GM21423 (cell line): ENCODE measurements around the gene TEX2.

ENCODE experiments used
- ATAC-seq: cut with Tn5 transposase; IDR thresholded peaks from one replicate; pipeline ENCODE4 v1.9.1; 2021; ENCODE audit warnings: mild to moderate bottlenecking, moderate library complexity; ENCODE audit not compliant: unreplicated experiment

The TEX2 gene, protein sequence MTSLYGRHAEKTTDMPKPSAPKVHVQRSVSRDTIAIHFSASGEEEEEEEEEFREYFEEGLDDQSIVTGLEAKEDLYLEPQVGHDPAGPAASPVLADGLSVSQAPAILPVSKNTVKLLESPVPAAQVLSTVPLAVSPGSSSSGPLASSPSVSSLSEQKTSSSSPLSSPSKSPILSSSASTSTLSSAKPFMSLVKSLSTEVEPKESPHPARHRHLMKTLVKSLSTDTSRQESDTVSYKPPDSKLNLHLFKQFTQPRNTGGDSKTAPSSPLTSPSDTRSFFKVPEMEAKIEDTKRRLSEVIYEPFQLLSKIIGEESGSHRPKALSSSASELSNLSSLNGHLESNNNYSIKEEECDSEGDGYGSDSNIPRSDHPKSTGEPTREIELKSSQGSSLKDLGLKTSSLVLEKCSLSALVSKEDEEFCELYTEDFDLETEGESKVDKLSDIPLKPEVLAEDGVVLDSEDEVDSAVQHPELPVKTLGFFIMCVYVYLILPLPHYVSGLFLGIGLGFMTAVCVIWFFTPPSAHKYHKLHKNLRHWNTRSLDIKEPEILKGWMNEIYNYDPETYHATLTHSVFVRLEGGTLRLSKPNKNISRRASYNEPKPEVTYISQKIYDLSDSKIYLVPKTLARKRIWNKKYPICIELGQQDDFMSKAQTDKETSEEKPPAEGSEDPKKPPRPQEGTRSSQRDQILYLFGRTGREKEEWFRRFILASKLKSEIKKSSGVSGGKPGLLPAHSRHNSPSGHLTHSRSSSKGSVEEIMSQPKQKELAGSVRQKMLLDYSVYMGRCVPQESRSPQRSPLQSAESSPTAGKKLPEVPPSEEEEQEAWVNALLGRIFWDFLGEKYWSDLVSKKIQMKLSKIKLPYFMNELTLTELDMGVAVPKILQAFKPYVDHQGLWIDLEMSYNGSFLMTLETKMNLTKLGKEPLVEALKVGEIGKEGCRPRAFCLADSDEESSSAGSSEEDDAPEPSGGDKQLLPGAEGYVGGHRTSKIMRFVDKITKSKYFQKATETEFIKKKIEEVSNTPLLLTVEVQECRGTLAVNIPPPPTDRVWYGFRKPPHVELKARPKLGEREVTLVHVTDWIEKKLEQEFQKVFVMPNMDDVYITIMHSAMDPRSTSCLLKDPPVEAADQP

DNA sequence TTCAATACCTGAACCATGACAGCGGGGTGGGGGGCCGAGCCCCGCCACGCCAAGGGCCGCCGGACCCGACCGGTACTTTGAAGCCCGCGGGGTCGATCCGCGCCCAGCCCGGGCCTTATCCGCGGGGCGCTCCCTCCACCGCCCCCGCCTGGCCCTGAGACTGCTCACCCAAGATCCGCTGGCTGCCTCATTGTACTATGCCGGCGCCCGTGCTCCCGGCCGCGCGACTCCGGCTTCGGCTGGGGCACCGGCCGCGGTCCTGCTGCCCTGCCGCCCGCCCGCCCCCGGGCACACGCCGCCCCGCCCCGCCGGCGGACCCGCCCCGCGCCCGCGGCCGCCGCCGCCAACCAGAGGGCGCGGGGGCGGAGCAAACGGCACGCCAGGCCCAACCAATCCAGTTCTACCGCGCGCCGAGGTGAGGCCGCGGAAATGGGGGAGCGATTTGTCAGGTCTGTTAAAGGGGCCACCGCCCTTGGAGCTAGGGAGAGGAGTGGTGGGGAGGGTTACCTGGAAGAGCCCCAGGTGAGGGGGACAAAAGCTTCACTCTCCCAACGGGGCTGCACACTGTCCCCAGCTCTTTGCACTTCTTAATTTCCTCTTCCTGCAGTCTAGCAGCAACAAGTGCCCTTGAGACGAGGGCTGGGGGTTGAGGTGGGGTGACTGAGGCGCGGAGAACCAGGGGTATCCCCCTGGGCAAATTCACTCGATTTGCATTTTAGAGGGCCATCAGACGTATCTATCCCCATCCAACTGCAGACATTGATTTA lies at the start of gene TEX2:
Gene TEX2, minus strand, starts transcription at position 261 of the 767 bp plus-strand sequence. CDS start 49,043 bp downstream, outside the sequence.
- peak; percentile 83 for ATAC-seq

DNA sequence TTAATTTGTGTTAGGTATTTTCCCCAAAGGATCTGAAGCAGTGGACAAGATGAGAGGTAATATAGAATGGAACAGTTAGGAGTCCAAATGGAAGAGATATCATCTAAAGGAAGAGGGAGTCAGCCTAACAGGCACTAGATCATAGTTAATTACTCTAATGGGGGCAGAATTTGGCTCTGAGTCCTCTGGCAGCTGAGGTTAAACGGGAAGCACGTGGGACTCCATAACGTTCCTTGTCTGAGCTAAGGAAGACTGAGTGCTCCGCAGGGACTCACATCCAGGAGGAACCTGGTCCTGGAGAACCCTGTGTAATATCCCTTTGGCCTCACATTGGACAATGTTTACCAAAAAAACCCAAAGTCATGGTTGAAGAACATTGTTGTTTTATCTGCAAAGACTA lies 46.6 kb upstream of the TEX2 start:
- no peak for ATAC-seq

DNA sequence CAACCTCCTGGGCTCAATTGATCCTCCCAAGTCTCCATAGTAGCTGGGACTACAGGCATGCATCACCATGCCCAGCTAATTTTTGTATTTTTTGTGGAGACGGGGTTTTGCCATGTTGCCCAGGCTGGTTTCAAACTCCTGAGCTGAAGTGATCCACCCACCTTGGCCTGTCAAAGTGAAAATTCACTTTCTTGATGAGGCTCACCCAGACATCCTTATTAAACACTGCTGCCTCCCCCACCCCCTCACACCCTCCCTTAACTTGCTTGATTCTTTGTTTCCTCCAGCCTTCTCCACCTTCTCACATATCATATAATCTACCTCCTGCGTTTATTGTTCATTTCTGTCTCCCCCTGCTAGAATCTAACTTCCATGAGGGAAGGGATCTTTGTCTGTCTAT lies 46.0 kb upstream of the TEX2 start:
- no peak for ATAC-seq

DNA sequence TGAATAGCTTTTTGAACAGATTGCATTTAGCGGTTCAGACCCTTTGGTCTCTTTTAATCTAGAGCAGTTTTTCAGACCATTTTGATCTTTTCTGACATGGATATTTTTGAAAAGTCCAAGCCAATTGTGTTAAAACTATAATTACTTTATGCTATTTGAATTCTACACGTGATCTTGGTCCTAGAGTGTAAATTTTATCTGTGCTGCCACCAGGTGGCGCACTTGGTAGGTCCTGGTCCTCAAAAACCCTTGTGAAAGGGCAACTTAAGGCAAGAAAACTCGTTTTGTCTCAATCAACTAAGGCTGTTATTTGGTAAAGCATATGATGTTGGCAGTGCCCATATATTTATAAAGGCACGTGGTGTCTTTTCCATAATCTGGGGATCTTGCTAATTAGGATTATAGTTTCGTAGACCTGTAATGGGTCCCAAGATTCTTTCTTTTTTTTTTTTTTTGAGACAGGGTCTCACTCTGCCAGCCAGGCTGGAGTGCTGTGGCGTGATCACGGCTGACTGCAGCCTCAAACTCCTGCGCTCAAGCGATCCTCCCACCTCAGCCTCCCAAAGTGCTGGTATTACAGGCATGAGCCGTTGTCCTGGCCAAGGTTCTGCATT lies 43.9 kb upstream of the TEX2 start:
- ATAC-seq: no peak

DNA sequence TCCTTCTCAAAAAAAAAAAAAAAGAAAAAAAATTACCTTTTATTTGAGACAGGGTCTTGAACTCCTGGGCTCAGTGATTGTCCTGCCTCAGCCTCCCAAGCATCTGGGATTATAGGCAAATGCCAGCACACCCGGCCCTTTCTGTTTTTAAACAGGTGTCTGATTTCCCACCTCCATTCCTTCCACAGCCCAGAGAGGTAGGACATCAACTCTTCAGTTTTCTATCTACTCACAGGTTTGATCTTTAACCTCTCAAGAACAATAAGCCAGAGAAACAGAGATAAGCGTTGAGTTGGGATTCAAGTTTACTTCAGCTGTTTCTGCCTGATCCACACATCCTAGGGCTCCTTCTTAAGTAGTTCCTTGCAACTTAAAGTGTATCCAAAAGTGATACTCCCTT lies 41.5 kb upstream of the TEX2 start:
- no peak for ATAC-seq

DNA sequence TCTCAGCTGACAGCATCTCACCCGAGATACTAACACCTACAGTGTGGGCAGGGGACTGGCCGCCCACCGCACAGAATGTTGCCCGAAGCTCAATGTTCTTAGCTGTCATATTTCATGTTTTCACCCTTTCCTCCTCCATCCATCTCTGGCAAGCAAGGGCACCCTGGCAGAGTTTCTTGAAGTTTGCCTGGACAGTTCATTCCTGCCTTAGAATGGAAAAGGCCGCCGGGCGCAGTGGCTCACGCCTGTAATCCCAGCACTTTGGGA lies 37.6 kb upstream of the TEX2 start:
- no peak for ATAC-seq

DNA sequence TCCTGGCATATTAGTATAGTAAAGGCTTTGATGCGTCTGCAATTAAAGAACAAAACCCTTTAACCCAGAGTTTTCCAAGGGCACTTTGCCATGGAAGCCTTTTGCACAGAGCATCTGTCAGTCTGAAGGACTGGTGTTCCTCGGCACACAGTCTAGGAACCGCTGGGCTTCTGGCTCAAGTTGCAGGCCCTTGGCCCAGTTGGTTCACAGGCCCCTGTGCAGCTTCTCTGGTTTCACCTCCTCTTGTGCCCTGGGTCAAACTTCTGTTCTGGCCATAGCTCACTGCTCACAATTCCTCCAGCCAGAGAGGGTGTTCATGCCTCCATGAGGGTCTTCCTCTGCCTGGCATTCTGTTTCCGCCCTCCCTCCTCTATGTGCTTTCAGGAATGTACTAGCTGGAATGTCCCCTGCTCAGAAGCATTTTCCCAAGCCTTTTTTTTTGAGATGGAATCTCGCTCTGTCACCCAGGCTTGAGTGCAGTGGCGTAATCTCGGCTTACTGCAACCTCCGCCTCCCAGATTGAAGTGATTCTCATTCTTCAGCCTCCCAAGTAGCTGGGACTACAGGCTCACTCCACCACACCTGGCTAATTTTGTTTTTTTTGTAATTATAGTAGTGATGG lies 34.5 kb upstream of the TEX2 start:
- no peak for ATAC-seq

DNA sequence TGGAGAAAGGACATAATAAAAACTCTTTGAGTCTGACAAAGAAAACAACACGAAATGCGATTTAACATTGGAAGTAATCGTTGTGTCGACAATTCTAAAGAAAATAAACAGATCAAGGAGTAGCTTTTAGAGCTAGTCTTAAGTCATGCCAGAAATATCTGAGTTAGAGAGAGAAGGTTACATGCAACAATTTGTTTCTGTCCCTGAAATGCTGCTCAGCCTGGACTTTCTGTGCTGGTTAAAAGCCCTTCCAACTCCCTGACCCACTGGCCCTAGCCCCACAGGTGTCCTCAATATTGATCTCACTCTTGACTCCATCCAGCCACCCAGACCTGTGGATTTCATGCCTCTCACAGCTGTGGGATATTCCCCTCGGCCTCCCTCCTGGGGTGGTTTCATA lies 33.2 kb upstream of the TEX2 start:
- no peak for ATAC-seq

DNA sequence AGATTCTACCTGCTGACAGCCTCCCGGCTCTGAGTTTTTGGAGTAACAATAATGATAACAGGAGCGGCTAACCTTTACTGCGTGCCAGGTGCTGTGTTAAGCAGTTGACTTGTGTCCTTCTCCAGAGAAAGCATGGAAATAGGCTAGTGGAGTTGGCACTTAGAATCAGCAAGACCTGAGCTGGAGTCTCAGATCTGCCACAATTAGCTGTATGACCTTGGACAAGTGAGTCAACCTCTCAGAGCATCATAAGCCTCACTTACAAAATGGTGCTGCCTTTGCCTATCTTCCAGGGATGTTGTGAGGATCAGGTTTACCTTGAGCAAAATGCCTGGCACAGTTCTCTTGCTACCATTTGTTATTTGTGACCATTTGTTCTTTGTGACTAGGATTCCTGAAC lies 32.1 kb upstream of the TEX2 start:
- no peak for ATAC-seq

DNA sequence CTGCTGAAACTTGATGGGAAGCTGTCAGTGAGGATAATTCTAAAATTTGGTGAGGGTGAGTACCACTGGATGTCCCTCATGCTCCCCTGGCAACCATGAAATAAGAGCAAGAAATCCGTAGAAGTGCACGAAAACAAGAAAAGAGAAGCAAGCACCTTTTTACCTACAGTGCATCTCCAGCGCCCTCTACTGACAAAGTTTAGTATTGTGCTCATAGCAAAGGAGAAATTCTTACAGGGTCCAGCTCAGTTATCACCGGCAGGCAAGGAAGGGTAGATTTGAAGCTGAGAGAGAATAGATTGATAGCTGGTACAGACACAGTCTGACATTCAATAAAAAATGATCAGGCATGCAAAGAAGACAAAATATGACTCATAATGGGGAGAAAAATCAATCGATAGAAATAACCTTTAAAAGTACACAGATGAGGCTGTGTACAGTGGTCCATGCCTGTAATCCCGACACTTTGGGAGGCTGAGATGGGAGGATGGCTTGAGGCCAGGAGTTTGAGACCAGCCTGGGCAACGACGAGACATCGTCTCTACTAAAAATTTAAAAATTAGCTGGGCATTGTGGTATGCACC lies 28.3 kb upstream of the TEX2 start:
- ATAC-seq: no peak

DNA sequence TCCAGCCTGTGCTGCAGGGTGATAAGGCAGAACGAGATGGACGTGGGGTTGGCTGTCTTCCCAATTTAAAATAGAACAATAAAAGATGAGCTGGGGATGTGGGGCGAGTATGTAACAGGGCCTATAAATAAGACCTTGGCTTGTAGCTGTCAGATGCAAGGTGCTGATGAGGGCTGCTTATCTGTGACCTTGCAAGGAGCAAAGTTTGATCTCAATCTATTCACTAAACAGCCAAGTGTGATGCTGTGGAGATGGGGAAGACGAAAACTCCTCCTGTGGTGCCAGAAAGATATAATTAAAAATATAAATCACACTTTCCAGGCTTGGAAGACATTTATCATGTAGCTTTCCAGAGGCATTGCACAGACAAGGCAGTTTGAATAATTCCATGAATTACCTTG lies 26.7 kb upstream of the TEX2 start:
- no peak for ATAC-seq

DNA sequence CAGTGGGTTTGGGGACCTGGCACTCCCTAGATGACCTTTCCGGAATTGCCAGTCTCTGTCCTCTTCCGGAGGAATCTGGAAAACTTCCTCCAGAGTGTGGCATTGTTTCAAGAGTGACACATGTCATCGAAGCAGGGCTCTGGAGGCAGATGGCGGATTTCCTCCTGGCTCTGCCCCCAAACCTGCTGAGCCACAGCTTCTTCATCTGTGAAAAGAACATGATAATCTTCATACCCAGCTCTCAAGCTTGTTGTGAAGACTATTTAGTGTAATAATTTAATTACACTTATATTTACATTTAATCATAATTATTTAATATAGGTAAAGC lies 19.7 kb upstream of the TEX2 start:
- no peak for ATAC-seq

DNA sequence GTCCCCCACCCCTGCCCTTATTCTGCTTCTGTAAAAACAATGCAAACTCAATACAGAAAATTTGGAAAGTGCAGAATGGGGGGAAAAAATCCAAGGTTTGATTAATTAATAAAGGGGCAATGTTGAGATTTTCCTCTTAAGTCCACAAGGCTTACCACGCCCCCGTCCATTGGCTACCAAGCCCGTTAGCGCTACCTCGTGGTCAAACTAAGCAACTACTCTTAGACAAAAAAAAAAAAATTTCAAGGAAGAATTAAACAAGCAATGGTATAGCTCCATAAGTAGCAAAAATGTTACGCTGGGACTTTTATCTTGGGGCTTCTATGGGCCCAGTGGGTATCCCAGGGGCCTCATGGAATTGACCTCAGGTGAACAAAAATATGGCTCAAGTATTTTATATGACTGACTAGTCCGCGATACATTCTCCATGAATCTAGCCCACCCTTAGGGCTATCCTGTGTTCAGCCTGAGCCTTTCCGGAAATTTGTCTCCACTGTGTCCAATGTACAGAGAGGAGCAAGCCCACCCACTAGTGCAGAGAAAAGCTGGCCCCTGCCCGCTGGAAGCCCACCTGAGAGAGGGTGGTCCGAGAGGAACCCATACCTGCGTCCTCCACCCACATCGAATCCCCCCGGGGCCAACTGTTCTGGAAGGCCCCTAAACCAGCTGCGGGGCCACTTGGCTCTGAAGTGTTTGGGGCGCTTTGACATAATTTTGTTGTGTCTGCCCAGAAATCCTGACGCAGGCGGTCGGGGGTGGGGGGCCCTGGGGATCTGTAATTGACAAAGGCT lies 19.1 kb upstream of the TEX2 start:
- no peak for ATAC-seq

DNA sequence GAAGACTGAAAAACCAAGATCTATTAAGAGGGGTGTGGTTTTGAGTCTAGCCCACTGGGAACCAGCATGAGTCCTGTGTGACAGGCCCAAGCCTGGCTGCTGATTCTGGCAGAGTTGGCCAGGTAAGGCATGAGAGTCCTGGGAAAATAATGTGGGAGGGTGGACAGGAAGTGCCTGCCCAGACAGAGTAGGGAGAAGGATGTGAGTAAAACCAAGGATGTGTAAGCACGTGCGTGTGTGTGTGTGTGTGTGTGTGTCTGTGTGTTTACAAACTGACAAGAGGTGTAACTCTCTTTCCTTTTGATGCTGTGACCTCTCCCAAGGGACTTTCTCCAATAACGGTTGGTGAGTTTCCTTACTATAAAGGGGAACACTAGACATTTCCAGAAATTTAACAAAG lies 15.6 kb upstream of the TEX2 start:
- ATAC-seq: no peak

DNA sequence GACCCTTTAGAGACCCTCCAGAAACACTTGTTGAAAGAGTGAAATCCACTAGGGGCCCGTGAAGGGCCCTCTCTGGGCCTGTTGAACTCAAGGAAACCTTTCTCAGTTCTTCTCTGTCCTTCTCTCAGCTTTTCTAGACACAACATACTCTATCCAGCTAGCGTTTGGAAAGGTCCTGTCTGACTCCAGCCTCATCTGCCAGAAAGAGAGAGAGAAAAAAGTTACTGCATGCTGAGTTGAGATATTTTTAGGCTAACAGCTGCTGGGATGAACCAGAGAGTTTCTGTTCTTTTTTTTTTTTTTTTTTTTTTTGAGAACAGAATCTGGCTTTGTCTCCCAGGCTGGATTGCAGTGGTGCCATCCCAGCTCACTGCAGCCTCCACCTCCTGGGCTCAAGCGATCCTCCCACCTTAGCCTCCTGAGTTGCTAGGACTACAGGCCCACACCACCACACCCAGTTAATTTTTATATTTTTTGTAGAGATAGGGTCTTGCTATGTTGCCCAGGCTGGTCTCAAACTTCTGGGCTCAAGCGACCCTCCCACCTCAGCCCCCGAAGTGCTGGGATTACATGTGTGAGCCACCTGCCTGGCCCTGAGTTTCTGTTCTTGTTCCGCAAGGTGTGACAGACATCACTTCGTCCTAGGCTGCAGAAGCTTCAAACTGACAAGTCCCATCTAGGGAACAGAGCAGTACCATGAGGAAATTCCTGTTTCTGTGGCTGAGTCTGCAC lies 14.9 kb upstream of the TEX2 start:
- ATAC-seq: no peak

DNA sequence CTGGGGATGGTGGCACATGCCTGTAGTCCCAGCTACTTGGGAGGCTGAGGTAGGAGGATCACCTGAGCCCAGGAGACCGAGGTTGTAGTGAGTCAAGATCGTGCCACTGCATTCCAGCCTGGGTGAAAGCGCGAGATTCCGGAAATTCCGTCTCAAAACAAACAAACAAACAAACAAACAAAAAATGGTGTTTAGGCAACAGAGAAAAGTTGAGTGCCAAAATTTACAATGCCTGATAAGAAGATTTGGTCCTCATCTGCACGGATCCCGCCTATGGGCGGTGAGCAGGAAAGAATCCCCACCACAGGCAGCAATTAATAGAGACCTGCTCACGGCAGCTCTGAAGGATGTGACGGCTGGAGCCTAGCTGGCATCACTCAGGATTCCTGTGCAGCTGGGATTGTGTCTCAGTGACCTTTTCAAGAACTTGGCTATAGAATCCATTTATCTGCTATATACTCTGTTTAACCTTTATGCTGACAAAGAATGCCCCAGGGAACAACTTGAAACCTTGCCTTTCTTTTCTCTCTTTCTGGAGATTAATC lies 14.0 kb upstream of the TEX2 start:
- ATAC-seq: no peak

DNA sequence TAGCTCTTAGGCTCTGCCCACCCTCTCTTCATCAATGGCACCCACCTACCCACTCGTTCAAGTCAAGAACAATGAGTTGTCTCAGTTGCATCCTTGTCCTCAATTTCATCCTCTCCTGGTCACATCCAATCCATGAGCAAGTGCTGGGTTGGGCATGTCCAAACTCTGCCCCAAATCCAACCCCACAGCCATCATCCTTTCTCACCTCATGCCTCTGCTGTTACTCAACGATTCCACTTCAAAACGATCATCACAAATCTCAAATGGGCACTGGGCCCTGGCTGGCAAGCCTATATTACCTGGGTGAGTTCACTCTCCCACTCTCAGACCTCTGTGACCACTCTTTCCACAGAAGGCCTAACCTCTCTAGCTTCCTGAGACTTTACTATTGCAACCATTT lies 12.0 kb upstream of the TEX2 start:
- ATAC-seq: no peak

DNA sequence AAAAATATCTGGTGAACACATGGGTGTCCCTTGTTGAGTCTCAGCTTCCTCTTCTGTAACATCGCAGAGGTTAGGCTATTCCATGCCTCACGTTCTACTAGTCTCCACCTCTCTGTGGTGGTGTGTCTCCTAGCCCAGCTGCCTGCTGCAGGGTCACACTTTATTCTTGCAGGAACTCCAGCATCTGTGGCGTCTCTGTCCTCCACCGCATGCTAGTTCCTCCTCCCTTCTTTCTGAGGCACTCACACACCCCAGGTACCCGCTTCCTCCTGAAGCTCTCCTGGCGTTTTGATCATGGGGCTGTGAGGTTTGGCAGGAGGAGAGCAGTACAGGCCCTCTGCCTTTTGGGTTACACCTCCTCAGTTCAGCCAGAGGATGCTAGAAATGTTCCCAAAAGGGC lies 9.9 kb upstream of the TEX2 start:
- ATAC-seq: no peak
